NCI-H187 treated with DMSO at 0.1 percent for 48 hours (cell line): ENCODE measurements around the gene MAN1A1.

Experiments used
- DNase-seq: peaks from one replicate; lab custom pipeline; 2025; lab: John Stamatoyannopoulos, UW

MAN1A1 gene

GRCh38 chr6:119234457-119234856 lies 115.1 kb downstream of the MAN1A1 start:
- no peak for DNase-seq

GRCh38 chr6:119233312-119233984 lies 116.1 kb downstream of the MAN1A1 start:
- no peak for DNase-seq

DNA sequence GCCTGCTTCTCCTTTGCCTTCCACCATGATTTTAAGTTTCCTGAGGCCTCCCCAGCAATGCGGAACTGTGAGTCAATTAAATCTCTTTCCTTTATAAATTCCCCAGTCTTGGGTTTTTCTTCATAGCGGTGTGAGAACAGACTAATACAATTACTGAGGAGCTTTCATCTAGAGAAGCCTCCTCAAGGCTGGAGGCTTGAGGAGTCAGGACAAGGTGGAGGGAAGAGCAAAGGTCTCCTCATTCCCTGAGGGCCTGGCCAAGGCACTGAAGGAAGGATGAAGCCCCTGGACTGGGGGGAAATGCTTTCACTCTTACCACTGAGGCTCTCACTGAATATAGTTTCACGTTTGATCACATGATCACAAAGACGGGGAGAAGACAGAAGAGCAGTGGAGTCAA lies 118.2 kb downstream of the MAN1A1 start:
- no peak for DNase-seq

- DNase-seq = no peak
Measured at GRCh38 chr6:119230160-119230559, 119.4 kb downstream of the MAN1A1 start.

DNA sequence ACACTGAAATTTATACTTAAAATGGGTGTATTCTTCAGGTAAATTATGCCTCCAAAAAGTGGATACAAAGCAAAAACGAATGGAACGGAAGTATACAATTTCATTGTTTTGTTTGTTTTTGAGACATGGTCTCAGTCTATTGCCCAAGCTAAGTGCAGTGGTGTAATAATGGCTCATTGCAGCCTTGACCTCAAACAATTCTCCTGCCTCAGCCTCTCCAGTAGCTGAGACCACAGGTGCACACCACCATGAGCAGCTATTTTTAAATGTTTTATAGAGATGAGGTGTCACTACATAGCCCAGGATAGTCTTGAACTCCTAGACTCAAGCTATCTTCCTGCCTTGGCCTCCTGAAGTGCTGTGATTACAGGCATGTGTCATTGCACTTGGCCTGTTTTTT lies 122.2 kb downstream of the MAN1A1 start:
- no peak for DNase-seq

DNA sequence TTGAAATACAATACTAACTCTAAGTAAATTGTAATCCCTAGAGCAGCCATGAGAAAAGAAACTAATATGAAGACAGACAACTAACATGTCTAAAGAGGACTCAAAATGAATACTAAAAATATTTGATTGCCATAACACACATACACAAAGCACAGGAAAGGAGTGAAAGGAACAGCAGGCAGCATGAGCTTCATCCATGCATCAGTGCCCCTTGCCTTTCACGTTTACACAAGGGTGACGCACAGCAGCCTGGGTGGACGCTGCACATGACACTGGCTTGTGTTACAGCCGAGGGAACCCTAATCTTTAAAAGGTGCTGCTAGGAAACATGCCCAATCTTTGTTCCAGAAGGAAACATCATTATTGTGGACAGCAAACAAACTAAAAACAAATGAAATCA lies 123.5 kb downstream of the MAN1A1 start:
- DNase-seq = no peak

- DNase-seq = no peak
Measured at GRCh38 chr6:119224095-119224701, 125.4 kb downstream of the MAN1A1 start.

DNA sequence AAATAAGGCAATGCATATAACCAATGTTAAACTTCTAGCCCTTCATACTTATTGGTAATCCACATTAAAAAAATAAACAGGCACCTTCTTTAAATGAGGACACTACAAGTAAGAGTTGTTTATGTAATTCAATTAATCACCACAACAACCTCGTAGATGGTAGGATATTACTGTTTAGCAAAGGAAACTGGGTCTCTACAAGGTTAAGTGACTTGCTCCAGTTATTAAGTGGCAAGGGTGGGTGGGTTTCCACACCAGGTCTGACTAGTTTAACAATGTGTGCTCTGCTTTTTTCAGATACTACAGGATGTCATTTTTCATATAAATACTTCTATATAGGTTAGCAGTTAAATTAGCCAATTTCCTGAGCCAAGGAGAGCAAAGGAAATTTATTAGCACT lies 129.1 kb downstream of the MAN1A1 start:
- no peak for DNase-seq

DNA sequence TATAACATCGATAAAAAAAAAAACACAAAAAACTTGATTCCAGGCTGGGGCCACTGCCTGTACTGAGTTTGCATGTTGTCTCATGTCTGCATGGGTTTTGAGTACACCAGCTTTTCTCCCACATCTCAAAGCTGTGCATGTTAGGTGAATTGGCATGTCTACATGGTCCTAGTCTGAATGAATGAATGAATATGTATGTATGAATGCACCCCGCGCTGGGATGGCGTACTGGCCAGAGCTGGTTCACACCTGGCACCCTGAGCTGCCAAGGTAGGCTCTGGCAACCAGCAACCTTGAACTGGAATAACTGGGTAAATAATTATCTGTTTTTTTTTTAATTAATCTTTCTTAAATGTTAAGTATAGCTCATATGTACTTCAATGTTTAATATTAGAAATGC lies 131.0 kb downstream of the MAN1A1 start:
- DNase-seq = no peak

GRCh38 chr6:119215885-119216590 lies 133.5 kb downstream of the MAN1A1 start:
- DNase-seq = no peak

DNA sequence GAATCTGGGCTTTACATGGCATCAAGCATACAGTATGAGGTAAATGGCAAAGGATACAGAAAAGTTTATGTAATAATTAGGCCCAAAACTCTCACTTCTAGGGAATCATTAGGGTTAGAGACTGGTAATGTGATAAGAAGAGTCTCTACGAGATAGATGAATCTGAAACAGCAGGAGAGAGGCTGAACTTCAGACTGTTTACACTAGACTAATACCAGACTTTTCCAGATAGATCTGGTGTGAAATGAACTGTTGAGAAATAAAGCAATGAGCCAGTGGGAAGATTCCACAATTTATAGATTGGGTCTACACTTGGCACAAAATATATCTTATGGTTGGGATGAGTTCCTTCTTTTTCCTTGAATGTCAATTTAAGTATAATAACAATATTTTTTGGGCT lies 134.3 kb downstream of the MAN1A1 start:
- DNase-seq = no peak

- DNase-seq = no peak
Measured at GRCh38 chr6:119210596-119210995, 139.0 kb downstream of the MAN1A1 start.

DNA sequence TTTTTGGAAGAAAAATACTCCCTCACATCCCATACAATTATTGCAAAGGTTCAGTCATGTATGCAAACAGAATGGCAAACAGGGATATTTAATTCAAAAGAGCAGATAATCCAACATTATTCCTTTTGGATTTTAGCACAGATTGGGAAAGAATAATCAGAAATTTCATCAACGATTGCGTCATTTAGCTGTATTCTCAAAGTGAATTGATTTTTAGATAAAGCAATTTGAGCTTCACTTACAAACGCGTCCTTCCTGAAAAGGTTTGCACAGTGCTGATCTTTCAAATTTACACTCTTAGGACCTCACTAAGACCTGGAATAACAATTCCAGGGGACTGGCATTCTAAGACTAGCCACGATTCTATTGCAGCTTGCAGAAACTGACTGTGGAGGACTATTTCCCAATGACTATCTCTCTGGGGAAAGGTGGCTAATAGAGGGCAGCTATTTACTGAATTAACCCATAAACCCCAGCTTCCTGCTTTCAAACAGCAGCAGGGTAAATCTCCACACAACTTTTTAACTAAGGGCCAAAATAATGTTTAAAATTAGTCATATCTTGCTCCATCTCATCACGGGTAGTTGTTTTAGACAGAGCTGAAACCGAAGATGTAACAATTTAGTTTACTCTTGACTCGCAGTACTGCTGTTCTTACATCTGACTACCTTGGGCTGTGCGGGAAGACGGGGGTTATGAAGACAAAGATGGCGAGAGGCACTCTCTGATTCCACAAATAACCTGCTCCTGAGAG lies 139.9 kb downstream of the MAN1A1 start:
- DNase-seq = no peak

DNA sequence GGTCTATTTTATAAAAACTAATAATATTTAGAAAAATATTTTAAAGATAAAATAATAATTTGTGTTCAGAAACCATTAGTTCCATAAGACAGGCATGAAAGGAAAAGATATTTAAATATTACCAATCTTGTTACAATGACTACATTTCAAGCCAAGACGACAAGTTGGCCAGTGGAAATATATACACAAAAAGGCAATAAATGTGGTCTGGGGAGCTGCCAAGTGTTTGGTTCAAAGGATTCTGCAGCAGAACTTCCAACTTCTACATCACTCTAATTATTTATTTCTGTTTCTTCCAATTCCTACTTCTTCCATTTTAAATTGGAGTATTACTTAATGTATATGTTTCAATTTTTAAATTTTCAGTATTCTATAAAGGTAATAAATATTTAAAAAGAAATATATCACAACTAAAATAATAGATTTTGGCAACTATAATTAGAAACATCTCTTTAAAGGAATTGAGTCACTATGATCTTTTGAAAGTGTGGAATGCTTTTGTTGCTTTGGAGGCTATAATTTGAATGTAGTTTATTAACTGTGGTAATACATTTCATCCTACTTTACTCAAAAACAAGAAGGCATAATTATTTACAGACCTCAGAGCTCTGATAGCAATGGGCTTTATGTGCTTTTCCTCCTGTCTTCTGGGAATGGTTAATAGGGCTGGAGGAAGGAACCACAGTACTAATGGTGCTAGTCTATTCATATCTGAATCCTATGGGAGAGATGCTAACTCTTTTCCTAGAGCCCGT lies 141.4 kb downstream of the MAN1A1 start:
- DNase-seq = no peak

- DNase-seq = no peak
Measured at GRCh38 chr6:119207327-119207726, 142.2 kb downstream of the MAN1A1 start.

- no peak for DNase-seq
Measured at GRCh38 chr6:119205911-119206618, 143.5 kb downstream of the MAN1A1 start.

DNA sequence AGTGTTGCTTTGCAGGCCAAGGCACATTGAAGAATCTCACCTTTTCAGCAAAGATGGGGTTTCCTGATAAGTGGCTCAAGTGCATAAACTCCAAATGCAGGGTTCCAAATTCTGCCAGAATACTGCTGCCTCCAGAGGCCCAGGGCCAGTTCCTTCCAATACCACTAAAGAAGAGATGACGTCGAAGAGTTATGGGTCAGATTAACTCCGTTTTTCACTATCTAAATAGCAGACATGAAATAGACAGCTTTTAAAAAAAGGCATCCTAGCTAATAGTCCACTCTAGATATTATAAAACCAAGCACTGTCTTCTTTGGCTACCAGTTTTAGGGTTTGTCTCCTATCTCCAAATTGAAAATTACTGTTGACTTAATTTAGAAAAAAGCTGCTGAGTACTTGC lies 144.8 kb downstream of the MAN1A1 start:
- DNase-seq = no peak

DNA sequence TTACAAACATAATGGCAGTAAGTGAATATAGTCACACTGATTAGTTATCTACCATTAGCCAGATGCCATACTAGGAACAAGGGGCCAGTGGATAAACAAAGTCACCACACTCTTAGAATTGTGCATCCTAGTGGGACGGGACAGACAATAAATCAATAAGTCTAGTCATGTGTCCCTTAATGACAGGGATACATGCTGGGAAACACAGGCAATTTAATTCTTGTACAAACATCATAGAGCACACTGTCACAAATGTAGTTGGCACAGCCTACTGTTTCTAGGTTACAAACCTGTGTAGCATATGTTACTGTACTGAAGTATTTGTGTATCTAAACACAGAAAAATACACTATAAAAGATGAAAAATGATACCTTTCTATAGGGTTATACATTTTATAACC lies 148.1 kb downstream of the MAN1A1 start:
- DNase-seq = no peak

DNA sequence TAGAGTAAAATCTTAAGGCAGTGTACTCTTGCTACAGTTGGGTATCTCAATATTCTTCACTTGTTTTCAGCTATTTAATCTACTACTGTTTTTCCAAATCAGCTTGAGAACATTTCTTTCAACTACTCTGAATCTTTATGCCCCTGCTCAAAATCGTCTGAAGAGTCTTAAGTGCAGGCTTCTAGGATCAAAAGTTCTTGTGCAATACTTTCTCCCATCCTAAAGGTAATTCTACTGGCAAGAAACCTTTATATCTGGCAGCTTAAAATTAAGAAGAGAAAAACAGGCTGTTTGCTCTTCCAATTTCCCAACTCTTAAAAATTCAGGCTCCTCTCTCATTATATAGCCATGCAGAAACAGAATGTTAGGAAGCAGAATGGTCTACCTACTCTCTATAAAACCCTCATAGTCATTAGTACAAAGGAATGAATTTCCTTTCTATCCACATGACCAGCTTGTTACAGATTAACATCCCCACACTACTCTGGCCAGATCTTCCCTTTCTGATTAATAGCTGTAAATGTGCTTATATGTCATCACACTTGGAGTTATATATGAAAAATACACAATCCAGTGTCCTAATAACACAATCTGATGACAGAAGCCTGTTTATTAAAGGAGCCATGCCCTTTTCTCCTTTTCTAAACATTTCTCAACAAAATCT lies 148.9 kb downstream of the MAN1A1 start:
- no peak for DNase-seq

GRCh38 chr6:119197271-119197670 lies 152.3 kb downstream of the MAN1A1 start:
- no peak for DNase-seq

DNA sequence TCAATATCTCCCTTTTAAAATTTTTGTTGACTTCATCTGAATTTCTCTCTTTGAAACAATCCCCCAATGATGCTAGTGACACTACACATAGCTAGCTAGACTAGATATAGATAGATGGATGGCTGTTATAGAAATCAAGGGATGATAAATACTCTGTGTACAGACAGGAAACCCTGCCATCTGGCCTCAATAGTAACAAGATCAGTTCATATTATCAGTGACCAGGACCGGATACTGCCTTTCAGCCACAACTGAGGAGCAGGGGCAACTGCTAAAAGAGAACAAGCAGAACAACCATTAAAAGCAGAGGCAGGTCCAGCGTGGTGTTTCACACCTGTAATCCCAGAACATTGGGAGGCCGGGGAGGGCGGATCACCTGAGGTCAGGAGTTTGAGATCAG lies 152.8 kb downstream of the MAN1A1 start:
- no peak for DNase-seq
